GM12875 (cell line): ENCODE results near the gene P2RX3.

Experiments used
- H3K4me3 ChIP-seq: one replicate; pipeline ENCODE4 v1.5.1; 2011; ENCODE audit warnings: low read depth, low read length, control low read depth
- TF ChIP-seq, protein P1 (sequence below): IDR thresholded peaks from 2 replicates; pipeline ENCODE4 v1.5.1; 2011; ENCODE audit warnings: low read depth, mild to moderate bottlenecking, control low read depth, inconsistent platforms, low read length, moderate library complexity, borderline replicate concordance; ENCODE audit not compliant: insufficient read depth

The P2RX3 gene

DNA sequence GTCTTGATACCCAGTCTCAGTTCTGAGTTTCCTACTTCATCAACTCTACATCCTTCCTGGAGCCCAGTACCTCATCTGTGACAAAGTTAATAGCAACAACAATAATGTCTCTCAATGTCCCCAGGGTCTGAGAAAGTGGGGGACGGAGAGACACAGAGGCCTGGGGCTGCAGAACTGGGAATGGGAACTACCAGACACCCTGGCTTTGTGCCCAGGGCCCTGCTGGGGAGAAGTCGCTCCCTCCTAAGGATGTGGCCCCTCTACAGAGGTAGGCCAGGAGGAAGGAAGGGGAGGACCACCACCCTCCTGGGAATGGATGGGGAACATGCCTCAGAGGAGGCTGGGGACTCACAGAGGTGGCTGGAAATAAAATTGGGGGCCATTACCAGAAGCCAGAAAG, 37.3 kb downstream of the P2RX3 start:
- no peak overlapping the region for H3K4me3 ChIP-seq
- TF ChIP-seq, protein P1, sequence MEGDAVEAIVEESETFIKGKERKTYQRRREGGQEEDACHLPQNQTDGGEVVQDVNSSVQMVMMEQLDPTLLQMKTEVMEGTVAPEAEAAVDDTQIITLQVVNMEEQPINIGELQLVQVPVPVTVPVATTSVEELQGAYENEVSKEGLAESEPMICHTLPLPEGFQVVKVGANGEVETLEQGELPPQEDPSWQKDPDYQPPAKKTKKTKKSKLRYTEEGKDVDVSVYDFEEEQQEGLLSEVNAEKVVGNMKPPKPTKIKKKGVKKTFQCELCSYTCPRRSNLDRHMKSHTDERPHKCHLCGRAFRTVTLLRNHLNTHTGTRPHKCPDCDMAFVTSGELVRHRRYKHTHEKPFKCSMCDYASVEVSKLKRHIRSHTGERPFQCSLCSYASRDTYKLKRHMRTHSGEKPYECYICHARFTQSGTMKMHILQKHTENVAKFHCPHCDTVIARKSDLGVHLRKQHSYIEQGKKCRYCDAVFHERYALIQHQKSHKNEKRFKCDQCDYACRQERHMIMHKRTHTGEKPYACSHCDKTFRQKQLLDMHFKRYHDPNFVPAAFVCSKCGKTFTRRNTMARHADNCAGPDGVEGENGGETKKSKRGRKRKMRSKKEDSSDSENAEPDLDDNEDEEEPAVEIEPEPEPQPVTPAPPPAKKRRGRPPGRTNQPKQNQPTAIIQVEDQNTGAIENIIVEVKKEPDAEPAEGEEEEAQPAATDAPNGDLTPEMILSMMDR = no peak

DNA sequence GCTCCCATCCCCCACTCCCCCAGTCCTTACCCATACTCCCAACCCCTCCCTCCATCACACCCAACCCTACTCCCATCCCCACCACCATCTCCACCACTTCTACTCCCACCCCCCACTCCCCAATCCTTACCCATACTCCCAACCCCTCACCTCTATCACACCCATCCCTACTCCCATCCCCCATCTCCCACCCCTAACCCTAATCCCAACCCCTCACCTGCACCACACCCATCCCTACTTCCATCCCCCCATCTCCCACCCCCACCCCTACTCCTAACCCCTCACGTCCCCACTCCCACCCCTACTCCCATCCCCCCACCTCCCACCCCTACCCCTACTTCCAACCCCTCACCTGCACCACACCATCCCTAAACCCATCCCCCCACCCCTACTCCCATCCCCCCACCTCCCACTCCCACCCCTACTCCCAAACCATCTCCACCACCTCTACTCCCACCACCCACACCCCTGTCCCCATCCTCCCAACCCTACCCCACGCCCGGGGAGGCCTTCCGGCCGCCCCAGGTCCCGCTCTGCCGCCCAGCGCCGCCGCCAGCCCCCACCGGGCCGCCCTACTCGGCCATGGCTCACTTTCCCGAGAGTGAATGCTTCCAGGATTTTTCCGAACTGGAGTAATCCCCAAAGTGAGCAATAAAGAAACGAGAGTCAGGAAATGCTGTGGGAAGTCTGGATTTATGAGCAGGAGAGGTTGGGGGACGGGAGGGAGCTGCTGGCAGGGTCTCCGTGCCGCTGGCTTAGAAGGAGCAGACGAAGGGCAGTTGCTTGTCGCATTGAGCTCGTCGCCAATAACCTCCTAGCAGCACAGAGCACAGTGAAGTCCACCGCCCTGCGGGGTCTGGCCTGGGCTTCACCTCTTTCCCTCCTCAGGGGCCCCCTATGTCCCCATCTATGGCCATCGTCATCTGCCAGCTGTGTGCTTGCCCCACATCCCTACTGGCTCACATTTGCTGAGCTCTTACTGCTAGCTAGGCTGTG, 38.2 kb downstream of the P2RX3 start:
- TF ChIP-seq, protein P1 = no peak
- no peak overlapping the region for H3K4me3 ChIP-seq

DNA sequence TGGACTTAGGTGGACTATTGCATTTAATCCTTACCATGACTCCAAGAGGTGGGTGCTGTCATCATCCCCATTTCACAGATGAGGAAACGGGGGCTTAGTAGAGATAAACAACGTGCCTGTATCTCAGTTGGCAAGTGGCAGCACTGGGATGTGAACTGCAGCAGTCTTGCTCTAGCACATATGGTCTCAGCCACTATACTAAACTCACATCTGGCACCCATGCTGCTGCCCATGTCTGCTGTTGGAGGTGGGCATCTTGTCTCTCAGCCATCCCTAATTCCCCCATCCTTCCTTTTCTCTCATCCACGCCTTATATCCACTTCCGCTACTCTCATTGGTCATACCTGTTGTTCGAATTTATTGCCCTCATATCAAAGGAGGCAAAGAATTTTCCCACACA, 39.0 kb downstream of the P2RX3 start:
- TF ChIP-seq, protein P1 = no peak
- no peak overlapping the region for H3K4me3 ChIP-seq

DNA sequence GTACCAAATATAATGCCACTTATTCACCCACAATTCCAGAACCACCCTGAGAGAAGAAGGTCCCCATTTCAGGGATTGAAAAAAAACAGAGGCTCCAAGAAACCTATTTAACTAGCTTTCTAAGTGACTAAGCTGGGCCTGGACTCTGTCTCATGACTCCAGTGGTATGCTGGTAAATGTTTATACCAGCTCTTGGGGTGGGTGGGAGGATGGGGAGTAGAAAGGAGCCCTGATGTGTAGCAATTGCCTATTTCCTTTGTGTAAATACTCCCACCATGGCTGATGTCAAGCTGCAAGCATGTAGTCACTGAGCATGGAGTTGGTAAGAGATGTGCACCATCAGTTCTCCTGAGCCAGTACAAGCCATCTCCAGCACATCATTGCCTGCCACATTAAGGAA, 40.0 kb downstream of the P2RX3 start:
- TF ChIP-seq, protein P1 = no peak
- H3K4me3 ChIP-seq = no peak overlapping the region

DNA sequence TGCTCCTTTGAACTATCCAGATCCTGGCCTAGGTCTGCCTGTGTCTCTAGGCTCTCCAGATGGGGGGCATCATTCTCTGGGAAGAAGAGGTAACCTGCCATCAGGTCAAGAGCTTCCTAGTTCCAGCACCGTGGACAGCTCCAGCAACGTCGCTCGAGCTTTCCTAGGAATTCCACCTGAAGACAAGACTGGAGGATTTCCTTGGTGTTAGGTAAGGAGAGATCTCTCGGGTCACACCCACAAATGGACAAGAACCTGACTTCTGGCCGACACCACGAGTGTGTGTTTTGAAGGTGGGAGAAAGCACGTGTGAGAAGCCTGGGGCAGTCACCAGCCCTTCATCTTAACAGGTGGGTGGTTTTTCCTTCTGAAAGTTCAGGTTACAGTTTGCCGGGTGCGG, 41.6 kb downstream of the P2RX3 start:
- TF ChIP-seq, protein P1 = no peak
- no peak overlapping the region for H3K4me3 ChIP-seq

DNA sequence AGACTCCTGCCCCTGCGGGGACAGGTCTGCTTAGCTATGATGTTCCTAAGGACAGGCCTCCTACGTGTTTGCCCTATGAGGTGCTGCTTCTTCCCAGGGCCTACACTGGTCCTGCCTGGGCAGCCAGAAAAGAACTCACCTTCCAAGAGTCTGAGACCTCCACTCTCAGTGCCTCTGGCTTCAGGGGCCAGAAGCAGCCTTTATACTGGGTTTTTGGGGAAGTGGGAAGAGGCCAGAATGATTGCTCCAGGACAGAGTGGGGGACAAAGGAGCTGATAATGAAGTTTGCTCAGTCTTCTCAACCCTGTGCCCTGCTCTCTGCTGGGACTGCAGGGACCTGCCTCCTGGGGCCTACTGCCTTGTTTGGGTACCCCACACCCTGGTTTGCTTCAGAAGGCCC, 42.8 kb downstream of the P2RX3 start, which contains the start of gene PRG3:
Gene PRG3 (minus strand): TSS at position 176 of the 400 bp plus-strand sequence. CDS start 442 bp downstream, outside the sequence.
- H3K4me3 ChIP-seq = no peak within 1 kb of the TSS
- TF ChIP-seq, protein P1 = no peak
